ENCODE results near the gene SIX4.

SIX4 gene

DNA sequence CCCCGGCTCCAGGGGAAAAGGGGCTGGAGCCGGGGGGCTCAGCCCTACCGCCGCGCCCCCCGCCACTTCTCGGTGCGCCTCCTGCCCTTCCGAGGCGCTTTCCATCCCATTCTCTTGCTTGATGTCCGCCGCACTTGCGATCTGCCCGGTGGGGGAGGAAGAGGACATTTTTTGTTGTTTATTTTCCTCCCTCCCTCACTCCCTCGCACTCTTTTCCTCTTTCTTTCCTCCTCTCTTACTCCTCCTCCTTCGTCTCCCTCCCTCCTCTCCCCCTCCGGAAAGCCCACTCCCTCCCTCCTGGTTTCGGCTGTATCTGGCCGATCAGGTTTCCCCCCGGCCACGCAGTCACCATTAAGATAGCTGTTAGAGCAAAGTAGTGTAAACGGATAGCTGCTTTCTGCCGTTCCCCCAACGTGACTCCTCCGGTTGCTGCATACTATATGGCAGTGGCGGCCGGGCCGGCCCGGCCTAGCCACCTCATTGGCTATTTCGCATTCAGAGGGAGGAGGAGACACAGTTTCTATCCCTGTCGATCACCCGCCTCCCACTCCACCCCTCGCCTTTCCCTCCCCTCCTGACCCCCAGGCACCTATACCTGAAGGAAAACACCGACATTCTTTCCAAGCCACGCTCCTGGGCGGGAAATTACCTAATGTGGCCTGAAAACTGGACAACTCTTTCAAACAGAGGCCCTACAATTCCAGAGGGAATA is at the start of gene SIX4:
TSS of gene SIX4 (minus strand) at position 445 of the 712 bp plus-strand sequence. CDS start at position 168, 277 bp downstream.
- no peak for DNase-seq
- Histone ChIP-seq H3K27ac (ENCODE audit: low read length) (no peak within 1 kb of the TSS), H2AFZ (ENCODE audit: low read depth, low read length) (peak within 1 kb of the TSS; percentile 68), H3K79me2 (ENCODE audit: insufficient read depth, low read length) (no peaks in the 10 kb centered on the region), H3K27me3 (ENCODE audit: insufficient read depth, low read length, poor library complexity) (peaks cover 51% of the 10 kb centered on the region), H3K9me3 (ENCODE audit: insufficient read depth, low read length, severe bottlenecking) (no peaks in the 10 kb centered on the region), H3K4me2 (ENCODE audit: insufficient read depth, low read length) (peak within 1 kb of the TSS; percentile 70), H3K4me1 (ENCODE audit: insufficient read depth, low read length) (peaks cover 18% of the 10 kb centered on the region; the same call in 1 of the 2 replicates), H4K20me1 (ENCODE audit: insufficient read depth, low read length) (no peaks in the 10 kb centered on the region), H3K36me3 (ENCODE audit: insufficient read depth, low read length) (no peaks in the 10 kb centered on the region), H3K4me3 (ENCODE audit: low read depth in 1 of 2, low read length in 2 of 2) (peak within 1 kb of the TSS in 1 of 2 experiments; percentile 53; a peak in 2 of 4 replicates), H3K9ac (ENCODE audit: low read depth, low read length) (peak within 1 kb of the TSS; percentile 4; the same call in 1 of the 2 replicates)
- TF ChIP-seq, protein P1, sequence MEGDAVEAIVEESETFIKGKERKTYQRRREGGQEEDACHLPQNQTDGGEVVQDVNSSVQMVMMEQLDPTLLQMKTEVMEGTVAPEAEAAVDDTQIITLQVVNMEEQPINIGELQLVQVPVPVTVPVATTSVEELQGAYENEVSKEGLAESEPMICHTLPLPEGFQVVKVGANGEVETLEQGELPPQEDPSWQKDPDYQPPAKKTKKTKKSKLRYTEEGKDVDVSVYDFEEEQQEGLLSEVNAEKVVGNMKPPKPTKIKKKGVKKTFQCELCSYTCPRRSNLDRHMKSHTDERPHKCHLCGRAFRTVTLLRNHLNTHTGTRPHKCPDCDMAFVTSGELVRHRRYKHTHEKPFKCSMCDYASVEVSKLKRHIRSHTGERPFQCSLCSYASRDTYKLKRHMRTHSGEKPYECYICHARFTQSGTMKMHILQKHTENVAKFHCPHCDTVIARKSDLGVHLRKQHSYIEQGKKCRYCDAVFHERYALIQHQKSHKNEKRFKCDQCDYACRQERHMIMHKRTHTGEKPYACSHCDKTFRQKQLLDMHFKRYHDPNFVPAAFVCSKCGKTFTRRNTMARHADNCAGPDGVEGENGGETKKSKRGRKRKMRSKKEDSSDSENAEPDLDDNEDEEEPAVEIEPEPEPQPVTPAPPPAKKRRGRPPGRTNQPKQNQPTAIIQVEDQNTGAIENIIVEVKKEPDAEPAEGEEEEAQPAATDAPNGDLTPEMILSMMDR (IDR thresholded peaks at IDR 0.05; ENCODE audit: borderline replicate concordance, extremely low read depth, low read length, poor library complexity, severe bottlenecking), result no peak
- no peak for TF ChIP-seq EZH2 (IDR thresholded peaks at IDR 0.05; ENCODE audit: borderline replicate concordance, low read depth, low read length, severe bottlenecking)
- no peak for ATAC-seq (ENCODE audit: insufficient read depth, low read depth)

DNA sequence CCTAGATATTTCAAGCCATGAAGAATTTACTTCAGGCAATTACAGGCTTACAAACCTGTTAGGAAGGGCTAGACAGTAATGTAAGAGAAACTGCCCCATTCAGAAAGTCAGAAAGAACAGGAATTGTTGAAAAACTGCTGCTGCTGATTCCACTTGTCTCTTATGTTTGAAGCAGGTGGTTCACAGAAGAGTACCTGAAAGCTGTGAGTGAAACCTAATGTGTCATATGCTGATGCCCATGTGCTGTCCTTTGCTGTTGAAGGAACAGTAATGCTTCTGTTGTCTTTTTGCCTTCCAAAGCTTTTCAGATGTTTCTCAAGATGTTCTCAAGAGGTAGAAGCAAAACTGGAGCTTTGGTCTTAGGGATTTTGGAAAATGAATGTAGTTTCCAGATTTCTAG is 49.4 kb upstream of the SIX4 start:
- Histone ChIP-seq H3K4me1 (ENCODE audit: insufficient read depth, low read length) (no peaks in the 10 kb centered on the region), H3K9me3 (ENCODE audit: insufficient read depth, low read length, severe bottlenecking) (no peaks in the 10 kb centered on the region), H3K36me3 (ENCODE audit: insufficient read depth, low read length) (no peaks in the 10 kb centered on the region), H3K27me3 (ENCODE audit: insufficient read depth, low read length, poor library complexity) (no peaks in the 10 kb centered on the region), H3K9ac (ENCODE audit: low read depth, low read length) (no peak overlapping the region), H2AFZ (ENCODE audit: low read depth, low read length) (no peak overlapping the region), H4K20me1 (ENCODE audit: insufficient read depth, low read length) (peaks cover 21% of the 10 kb centered on the region; the same call in 1 of the 2 replicates), H3K4me3 (ENCODE audit: low read depth in 1 of 2, low read length in 2 of 2) (no peak overlapping the region), H3K4me2 (ENCODE audit: insufficient read depth, low read length) (no peak overlapping the region), H3K27ac (ENCODE audit: low read length) (no peak overlapping the region), H3K79me2 (ENCODE audit: insufficient read depth, low read length) (peaks cover 50% of the 10 kb centered on the region)
- ATAC-seq (ENCODE audit: insufficient read depth, low read depth) (no peak), DNase-seq (no peak)
- TF ChIP-seq, protein P1 (IDR thresholded peaks at IDR 0.05; ENCODE audit: borderline replicate concordance, extremely low read depth, low read length, poor library complexity, severe bottlenecking), result no peak
- no peak for TF ChIP-seq EZH2 (IDR thresholded peaks at IDR 0.05; ENCODE audit: borderline replicate concordance, low read depth, low read length, severe bottlenecking)

DNA sequence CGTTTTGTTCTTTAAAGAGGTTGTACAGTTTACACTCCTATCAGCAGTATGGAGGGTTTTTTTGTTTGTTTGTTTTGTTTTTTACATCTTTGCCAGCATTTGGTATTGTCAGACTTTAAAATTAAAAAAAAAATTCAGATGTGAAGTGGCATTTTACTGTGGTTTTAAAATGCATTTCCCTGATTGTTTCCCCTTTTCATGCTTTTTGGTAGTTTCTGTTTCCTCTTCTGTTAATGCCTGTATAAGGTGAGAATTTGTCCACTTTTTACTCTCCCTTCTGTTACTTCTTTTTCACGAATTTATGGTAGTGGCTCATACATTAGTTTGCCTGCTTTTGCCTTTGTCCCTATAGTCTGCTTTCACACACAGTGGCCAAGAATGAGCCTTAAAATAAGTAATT is 47.0 kb upstream of the SIX4 start:
- ATAC-seq (ENCODE audit: insufficient read depth, low read depth) (no peak), DNase-seq (no peak)
- H3K79me2 ChIP-seq (ENCODE audit: insufficient read depth, low read length), result peaks cover 43% of the 10 kb centered on the region
- no peak overlapping the region for H3K9ac ChIP-seq (ENCODE audit: low read depth, low read length)
- no peaks in the 10 kb centered on the region for H3K36me3 ChIP-seq (ENCODE audit: insufficient read depth, low read length)
- H3K4me3 ChIP-seq (ENCODE audit: low read depth in 1 of 2, low read length in 2 of 2), result no peak overlapping the region
- TF ChIP-seq, protein P1 (IDR thresholded peaks at IDR 0.05; ENCODE audit: borderline replicate concordance, extremely low read depth, low read length, poor library complexity, severe bottlenecking), result no peak
- no peak for TF ChIP-seq EZH2 (IDR thresholded peaks at IDR 0.05; ENCODE audit: borderline replicate concordance, low read depth, low read length, severe bottlenecking)
- H4K20me1 ChIP-seq (ENCODE audit: insufficient read depth, low read length), result peaks cover 12% of the 10 kb centered on the region; the same call in 1 of the 2 replicates
- no peaks in the 10 kb centered on the region for H3K4me1 ChIP-seq (ENCODE audit: insufficient read depth, low read length)
- H3K4me2 ChIP-seq (ENCODE audit: insufficient read depth, low read length), result no peak overlapping the region
- H2AFZ ChIP-seq (ENCODE audit: low read depth, low read length), result no peak overlapping the region
- no peak overlapping the region for H3K27ac ChIP-seq (ENCODE audit: low read length)
- no peaks in the 10 kb centered on the region for H3K27me3 ChIP-seq (ENCODE audit: insufficient read depth, low read length, poor library complexity)
- H3K9me3 ChIP-seq (ENCODE audit: insufficient read depth, low read length, severe bottlenecking), result no peaks in the 10 kb centered on the region

Data from DND-41 (cell line).